Pons (tissue), 1 donor: Measurements from ENCODE around the gene PRH1.

Experiments used
- DNase-seq: peaks from one replicate; pipeline ENCODE4 v3.0.0-alpha.2; 2016; ENCODE audit warnings: low spot score

The PRH1 gene

GRCh38 chr12:10838461-10838860 is 45.6 kb downstream of the PRH1 start:
- no peak for DNase-seq
